GM13977 (cell line): ENCODE data around the gene VCAM1.

Experiments
- DNase-seq: peaks from one replicate; pipeline ENCODE4 v3.0.0; 2012; ENCODE audit warnings: low spot score
- in situ Hi-C: fragments of 300-500 bp; cut with MboI; formaldehyde crosslinking; loops from one replicate; pipeline ENCODE4 v1.12.0; 2022; ENCODE audit warnings: low sequenced_read_pairs, low pct_unique_long_range_greater_than_20kb, mixed read lengths, inconsistent platforms; ENCODE audit not compliant: unreplicated experiment
- TF ChIP-seq, protein P1 (sequence below): IDR thresholded peaks from 2 replicates; pipeline ENCODE4 v1.5.1; 2012; ENCODE audit warnings: mild to moderate bottlenecking, control low read depth; ENCODE audit not compliant: insufficient read depth; ENCODE audit errors: extremely low read depth, missing control alignments

Gene VCAM1

DNA sequence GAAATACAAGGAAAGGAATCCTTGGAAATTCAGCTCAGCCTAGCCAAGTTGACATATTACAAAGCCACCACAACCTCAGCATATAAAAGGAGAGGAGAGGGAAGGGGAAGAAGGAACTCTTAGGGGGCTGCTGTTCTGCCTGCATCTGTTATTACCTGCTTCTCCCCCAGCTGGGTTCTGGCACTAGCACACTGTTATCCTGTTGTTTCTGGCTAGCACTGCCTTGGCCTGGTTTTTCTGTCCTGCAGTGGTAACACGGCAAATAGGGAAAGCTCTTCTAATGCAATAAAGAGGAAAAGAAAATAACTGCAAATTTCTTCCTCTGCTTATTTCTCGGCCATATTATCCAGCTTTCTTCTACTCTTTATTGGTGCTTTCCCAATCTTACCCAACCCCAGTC, 16.5 kb upstream of the VCAM1 start:
- in situ Hi-C loops = no loop called here
- DNase-seq = no peak
- TF ChIP-seq, protein P1, sequence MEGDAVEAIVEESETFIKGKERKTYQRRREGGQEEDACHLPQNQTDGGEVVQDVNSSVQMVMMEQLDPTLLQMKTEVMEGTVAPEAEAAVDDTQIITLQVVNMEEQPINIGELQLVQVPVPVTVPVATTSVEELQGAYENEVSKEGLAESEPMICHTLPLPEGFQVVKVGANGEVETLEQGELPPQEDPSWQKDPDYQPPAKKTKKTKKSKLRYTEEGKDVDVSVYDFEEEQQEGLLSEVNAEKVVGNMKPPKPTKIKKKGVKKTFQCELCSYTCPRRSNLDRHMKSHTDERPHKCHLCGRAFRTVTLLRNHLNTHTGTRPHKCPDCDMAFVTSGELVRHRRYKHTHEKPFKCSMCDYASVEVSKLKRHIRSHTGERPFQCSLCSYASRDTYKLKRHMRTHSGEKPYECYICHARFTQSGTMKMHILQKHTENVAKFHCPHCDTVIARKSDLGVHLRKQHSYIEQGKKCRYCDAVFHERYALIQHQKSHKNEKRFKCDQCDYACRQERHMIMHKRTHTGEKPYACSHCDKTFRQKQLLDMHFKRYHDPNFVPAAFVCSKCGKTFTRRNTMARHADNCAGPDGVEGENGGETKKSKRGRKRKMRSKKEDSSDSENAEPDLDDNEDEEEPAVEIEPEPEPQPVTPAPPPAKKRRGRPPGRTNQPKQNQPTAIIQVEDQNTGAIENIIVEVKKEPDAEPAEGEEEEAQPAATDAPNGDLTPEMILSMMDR = no peak

DNA sequence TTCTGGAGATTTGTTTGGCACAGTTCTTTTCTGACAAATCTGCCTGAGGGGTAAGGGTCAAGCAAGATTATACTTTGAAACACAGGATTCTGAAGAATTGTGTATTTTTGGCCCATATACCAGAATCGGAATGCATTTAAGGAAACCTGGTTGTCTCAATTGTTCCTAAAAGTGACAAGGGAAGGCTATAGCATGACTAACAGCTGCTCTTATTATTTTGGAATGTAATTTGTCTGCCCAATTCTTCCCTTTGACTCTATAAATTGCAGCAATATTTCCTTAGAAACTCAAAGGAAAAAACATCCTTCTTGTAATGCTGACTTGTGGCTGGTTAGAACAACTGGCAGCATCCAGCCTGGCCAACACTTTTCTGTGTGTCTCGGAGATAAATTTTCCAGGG, 15.8 kb upstream of the VCAM1 start:
- TF ChIP-seq, protein P1 = no peak
- DNase-seq = no peak
- in situ Hi-C loops = no loop called here

DNA sequence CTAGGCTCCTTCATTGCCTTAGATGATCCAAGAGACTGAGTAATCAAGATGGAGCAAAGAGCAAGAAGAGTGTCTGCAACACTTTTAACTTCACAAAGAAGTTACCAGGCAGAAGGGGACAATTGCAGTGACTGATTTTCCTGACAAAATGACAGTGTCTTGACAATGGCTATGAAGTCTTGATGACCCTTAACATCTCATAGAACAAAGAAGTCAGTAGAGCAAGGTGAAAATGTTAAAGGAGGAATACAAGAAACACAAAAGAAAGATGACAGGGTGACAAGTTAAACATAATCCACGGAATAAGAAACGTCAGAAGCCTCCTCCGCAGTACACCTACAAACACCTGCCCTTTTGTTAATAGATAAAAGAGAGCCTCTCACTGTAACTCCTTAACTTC, 15.1 kb upstream of the VCAM1 start:
- no peak for DNase-seq
- TF ChIP-seq, protein P1 = no peak
- in situ Hi-C loops = no loop called here

DNA sequence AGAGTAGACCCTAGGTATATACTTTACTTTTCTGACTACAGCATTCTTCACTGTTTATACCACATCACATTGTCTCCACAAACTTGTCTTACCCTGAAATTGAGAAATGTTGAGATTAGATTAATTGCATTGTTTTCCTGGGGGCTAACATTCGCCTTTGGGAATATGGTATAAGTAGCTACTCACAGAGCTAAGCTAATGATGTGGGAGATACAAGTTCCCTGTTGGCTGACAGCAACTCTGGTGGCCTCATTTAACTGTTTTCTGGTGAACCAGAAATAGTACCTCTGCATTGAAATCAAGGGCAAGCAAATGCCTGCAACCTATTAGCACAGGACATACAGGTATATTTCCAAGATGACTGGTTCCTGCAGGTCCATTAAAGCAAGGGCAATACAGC, 13.2 kb upstream of the VCAM1 start:
- in situ Hi-C loops = no loop called here
- DNase-seq = no peak
- TF ChIP-seq, protein P1 = no peak

DNA sequence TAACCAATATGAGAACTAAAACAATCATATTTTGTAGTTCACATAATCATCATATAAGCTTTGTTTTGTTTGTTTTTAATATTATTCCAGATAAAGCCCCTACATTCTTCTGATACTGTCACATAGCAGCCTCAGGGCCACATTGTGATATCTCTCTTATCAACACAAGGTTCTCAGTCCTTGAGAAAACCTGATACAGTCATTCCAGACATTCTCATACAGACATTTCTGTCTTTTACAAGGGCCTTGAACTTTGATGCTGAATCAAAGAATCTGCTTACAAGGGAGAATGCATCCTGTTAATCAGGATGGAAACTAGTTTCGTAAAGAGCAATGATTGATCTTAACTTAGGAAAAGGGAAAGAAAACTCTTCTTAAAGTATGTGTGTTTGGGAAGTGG, 12.7 kb upstream of the VCAM1 start:
- in situ Hi-C loops = no loop called here
- DNase-seq = no peak
- TF ChIP-seq, protein P1 = no peak

DNA sequence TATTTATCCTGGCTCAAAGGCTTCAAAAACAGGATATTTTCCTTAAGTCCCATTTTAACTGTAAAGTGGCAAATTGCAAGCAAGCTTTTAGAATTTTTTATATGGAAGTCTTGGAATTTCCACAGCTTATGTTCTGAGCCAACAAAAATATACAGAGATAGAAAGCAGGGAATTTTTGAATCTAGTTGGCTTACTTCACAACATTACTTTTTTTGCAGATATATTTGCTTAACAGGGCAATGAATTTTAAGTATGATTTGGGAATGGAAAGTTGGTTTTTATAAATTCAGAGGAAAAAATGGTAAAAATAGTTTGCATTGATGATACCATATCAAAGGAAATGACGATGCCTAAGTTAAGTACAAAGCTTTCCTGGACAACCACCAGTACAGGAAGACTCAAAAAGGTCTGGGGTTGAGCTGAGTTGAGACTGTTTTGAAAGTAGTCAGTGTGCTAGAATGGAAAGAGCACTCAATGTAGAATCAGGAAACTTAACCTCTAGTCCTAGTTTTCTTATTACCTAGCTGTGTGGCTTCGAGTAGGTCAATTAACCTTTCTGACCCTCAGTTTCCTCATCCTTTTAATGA, 11.0 kb upstream of the VCAM1 start:
- in situ Hi-C loops = no loop called here
- TF ChIP-seq, protein P1 = no peak
- no peak for DNase-seq
